GM12878 (cell line): Measurements from ENCODE around the gene GVQW3. TPM values are rescaled to one million over a fixed set of nuclear protein-coding genes. Genes with fewer than 3 reads are reported as not detected.

Experiments used
- ATAC-seq: fragments of 200-7000 bp; cut with Tn5 transposase; 3 replicates; pipeline ENCODE4 v1.9.1; 2020; ENCODE audit warnings: mild to moderate bottlenecking, moderate library complexity
- BruUV-seq: library from RNA; stranded (reverse); fragments of 400-500 nt; replicated peaks from 2 replicates; lab custom pipeline; 2021; lab: Mats Ljungman, UMichigan
- CTCF ChIA-PET: fragments of 300-600 bp; sonication (Branson Sonifier 250); formaldehyde crosslinking; extraction: SDS; loops from one replicate; lab custom pipeline; 2021; ENCODE audit warnings: inconsistent platforms; lab: Yijun Ruan, JAX
- POLR2A ChIA-PET: fragments of 350-600 bp; formaldehyde crosslinking; extraction: SDS; loops from one replicate; lab custom pipeline; 2021; ENCODE audit warnings: inconsistent platforms; lab: Charles Lee
- RAD21 ChIA-PET: fragments of 300-600 bp; sonication (Branson Sonifier 250); formaldehyde crosslinking; loops from one replicate; lab custom pipeline; 2023; ENCODE audit warnings: antibody characterized with exemption; ENCODE audit not compliant: unreplicated experiment; lab: Charles Lee
- SMC1A ChIA-PET: fragments of 300-600 bp; sonication (Branson Sonifier 250); formaldehyde crosslinking; loops from one replicate; lab custom pipeline; 2023; ENCODE audit not compliant: unreplicated experiment, uncharacterized antibody; lab: Charles Lee
- DNase-seq: peaks from one replicate; pipeline ENCODE4 v3.0.0-alpha.2; 2011; ENCODE audit warnings: low read depth, low spot score
- FAIRE-seq: peaks from 3 replicates; lab custom pipeline; 2011; peaks lifted over from hg19 to GRCh38; lab: Jason Lieb, UNC
- H2AFZ ChIP-seq: 2 replicates; pipeline ENCODE4 v1.6.0; 2011; ENCODE audit warnings: low read depth, low read length, control low read depth; ENCODE audit not compliant: control insufficient read depth
- H3K27ac ChIP-seq: 2 replicates; pipeline ENCODE4 v1.5.1; 2011; ENCODE audit warnings: control low read depth; ENCODE audit not compliant: control insufficient read depth, insufficient read depth
- H3K27me3 ChIP-seq, 2 experiments: replicated peaks in 1 of 2; 2 replicates each; pipeline versions ENCODE4 v1.6.0 to v1.6.1; 2011; ENCODE audit warnings: low read length in 1 of 2; ENCODE audit not compliant: control insufficient read depth in 2 of 2, insufficient read depth in 2 of 2
- H3K36me3 ChIP-seq, 2 experiments: 2 replicates each; pipeline ENCODE4 v1.5.1; 2011; ENCODE audit warnings: low read length in 1 of 2; ENCODE audit not compliant: control insufficient read depth in 2 of 2, insufficient read depth in 2 of 2
- H3K4me1 ChIP-seq: 2 replicates; pipeline ENCODE4 v1.6.1; 2011; ENCODE audit warnings: mild to moderate bottlenecking, low read length, moderate library complexity, mixed read lengths; ENCODE audit not compliant: control insufficient read depth, insufficient read depth
- H3K4me2 ChIP-seq: 2 replicates; pipeline ENCODE4 v1.6.0; 2011; ENCODE audit warnings: control low read depth; ENCODE audit not compliant: control insufficient read depth, insufficient read depth
- H3K4me3 ChIP-seq: fragments of 200-600 bp; sonication (generic); 2 replicates; pipeline ENCODE4 v1.5.1; 2016
- H3K79me2 ChIP-seq: 2 replicates; pipeline ENCODE4 v1.6.0; 2011; ENCODE audit warnings: low read length; ENCODE audit not compliant: control insufficient read depth, insufficient read depth
- H3K9ac ChIP-seq: 2 replicates; pipeline ENCODE4 v1.8.0; 2011; ENCODE audit warnings: low read length, control low read depth, mixed read lengths; ENCODE audit not compliant: control insufficient read depth, insufficient read depth
- H3K9me3 ChIP-seq: replicated peaks from 3 replicates; pipeline ENCODE4 v1.5.1; 2011; ENCODE audit warnings: mild to moderate bottlenecking, low read length; ENCODE audit not compliant: control insufficient read depth, insufficient read depth
- H4K20me1 ChIP-seq: 2 replicates; pipeline ENCODE4 v1.6.0; 2011; ENCODE audit not compliant: control insufficient read depth, insufficient read depth
- ATF3 ChIP-seq: IDR thresholded peaks from 2 replicates; pipeline ENCODE4 v1.6.1; 2011; ENCODE audit warnings: low read depth, mild to moderate bottlenecking, low read length, moderate library complexity, borderline replicate concordance; ENCODE audit errors: extremely low read depth
- CBX5 ChIP-seq: sonication (generic); IDR thresholded peaks from 2 replicates; pipeline ENCODE4 v1.6.1; 2016; ENCODE audit warnings: low read depth, moderate library complexity, mild to moderate bottlenecking, inconsistent platforms
- CHD1 ChIP-seq: IDR thresholded peaks from 2 replicates; pipeline ENCODE4 v1.6.1; 2012; ENCODE audit warnings: low read depth, low read length, improper control_type of control experiment
- CHD2 ChIP-seq: IDR thresholded peaks from 2 replicates; pipeline ENCODE4 v1.6.1; 2011; ENCODE audit warnings: low read depth, low read length, improper control_type of control experiment, borderline replicate concordance
- CREB1 ChIP-seq: IDR thresholded peaks from 2 replicates; pipeline ENCODE4 v1.6.1; 2012; ENCODE audit warnings: low read depth, mild to moderate bottlenecking, inconsistent platforms
- FOS ChIP-seq: IDR thresholded peaks from 3 replicates; pipeline ENCODE4 v1.6.1; 2011; ENCODE audit warnings: borderline replicate concordance; ENCODE audit not compliant: insufficient read length; ENCODE audit errors: extremely low read depth
- KLF5 ChIP-seq: fragments of 450-650 bp; IDR thresholded peaks from 2 replicates; pipeline ENCODE4 v1.6.1; 2014; ENCODE audit warnings: mild to moderate bottlenecking; ENCODE audit not compliant: partially characterized antibody
- MEF2A ChIP-seq: IDR thresholded peaks from 2 replicates; pipeline ENCODE4 v1.6.1; 2011; ENCODE audit warnings: low read depth, mild to moderate bottlenecking, low read length, moderate library complexity; ENCODE audit not compliant: insufficient read depth
- MEF2B ChIP-seq: fragments of 450-650 bp; IDR thresholded peaks from 2 replicates; pipeline ENCODE4 v1.6.1; 2018; ENCODE audit warnings: mild to moderate bottlenecking, moderate library complexity; ENCODE audit not compliant: partially characterized antibody, poor library complexity, severe bottlenecking
- NR2C1 ChIP-seq: fragments of 450-650 bp; IDR thresholded peaks from 2 replicates; pipeline ENCODE4 v1.6.1; 2017; ENCODE audit warnings: antibody characterized with exemption, mild to moderate bottlenecking, moderate library complexity
- RAD21 ChIP-seq: IDR thresholded peaks from 2 replicates; pipeline ENCODE4 v1.6.1; 2011; ENCODE audit warnings: mild to moderate bottlenecking, low read depth, low read length, moderate library complexity; ENCODE audit not compliant: insufficient read depth
- RAD51 ChIP-seq: fragments of 450-650 bp; IDR thresholded peaks from 2 replicates; pipeline ENCODE4 v1.6.1; 2016; ENCODE audit warnings: moderate library complexity, mild to moderate bottlenecking, inconsistent platforms
- STAT1 ChIP-seq: fragments of 450-650 bp; conservative IDR thresholded peaks from 2 replicates; pipeline ENCODE4 v1.6.1; 2014; ENCODE audit warnings: antibody characterized with exemption, mild to moderate bottlenecking
- TARDBP ChIP-seq: IDR thresholded peaks from 2 replicates; pipeline ENCODE4 v1.6.1; 2016; ENCODE audit warnings: borderline replicate concordance
- TCF7 ChIP-seq: IDR thresholded peaks from 2 replicates; pipeline ENCODE4 v1.6.1; 2014; ENCODE audit warnings: antibody characterized with exemption, borderline replicate concordance
- YY1 ChIP-seq: IDR thresholded peaks from 2 replicates; pipeline ENCODE4 v1.6.1; 2011; ENCODE audit warnings: low read depth, mild to moderate bottlenecking, low read length
- ZBTB33 ChIP-seq: fragments of 450-650 bp; IDR thresholded peaks from 2 replicates; pipeline ENCODE4 v1.6.1; 2017; ENCODE audit warnings: mild to moderate bottlenecking
- WGBS: methylation state at CpG from one replicate; pipeline ENCODE4 v1.1.6; 2016; ENCODE audit warnings: low lambda C conversion rate; ENCODE audit not compliant: insufficient replicate concordance, insufficient coverage; ENCODE audit errors: missing lambda C conversion rate; 5-methylcytosine and 5-hydroxymethylcytosine counted together
- in situ Hi-C: fragments of 300-500 bp; cut with MboI; formaldehyde crosslinking; loops from 9 replicates; pipeline ENCODE4 v1.14.3; 2018; ENCODE audit warnings: mixed read lengths
- intact Hi-C: fragments of 100-400 bp; cut with micrococcal nuclease; formaldehyde crosslinking; loops from one replicate; pipeline ENCODE4 v1.14.2; 2022; ENCODE audit not compliant: unreplicated experiment
- polyA plus RNA-seq, 11 experiments: library from polyadenylated mRNA; depleted of rRNA in 4 of 11; unstranded in 6 of 11; stranded (reverse) in 5 of 11; fragments of >200 nt; fragmentation: Nextera tagmentation in 4 of 11; fragmentation: Illumina TruSeq in 1 of 11; extraction: Ambion mirVana in 4 of 11; extraction: Trizol in 1 of 11; gene quantifications; 1 replicate in 1 of 11; 2 replicates in 10 of 11; pipeline versions ENCODE4 v1.2.1 to v1.2.3, GENCODE V29; 2011 to 2016; ENCODE audit warnings: inconsistent platforms in 2 of 11, missing spikeins in 2 of 11, low read depth in 1 of 11
- total RNA-seq, 4 experiments: library from RNA; depleted of rRNA in 3 of 4; stranded (reverse); fragments of >200 nt in 3 of 4; fragmentation: Illumina TruSeq in 1 of 4; extraction: Trizol in 1 of 4; gene quantifications; 2 replicates each; pipeline versions ENCODE4 v1.2.1 to v1.2.3, GENCODE V29; 2013 to 2021

GVQW3 gene
- total and polyA plus RNA-seq, 10 of the 15 experiments (the other 5 are each of a cell fraction or from before 2014, with no cell fraction given) = 0.13 to 3.3 (median 1.7) TPM

GRCh38 chr11:76362716-76363115 is 18.4 kb upstream of the GVQW3 start:
- POLR2A ChIA-PET = no interaction called here

GRCh38 chr11:76365038-76365679 is 16.0 kb upstream of the GVQW3 start:
- FAIRE-seq (no peak), ATAC-seq (no peak), DNase-seq (no peak)
- Histone ChIP-seq H3K4me2 (no peak overlapping the region), H3K4me3 (no peak overlapping the region), H3K27ac (no peak overlapping the region), H3K9me3 (no peaks in the 10 kb centered on the region), H2AFZ (no peak overlapping the region), H3K36me3 (peaks cover 0 to 2% of the 10 kb centered on the region in 2 experiments; a peak in 1 of 4 replicates), H3K79me2 (no peaks in the 10 kb centered on the region; the same call in 1 of the 2 replicates), H3K9ac (no peak overlapping the region), H3K27me3 (no peaks in the 10 kb centered on the region), H4K20me1 (no peaks in the 10 kb centered on the region), H3K4me1 (no peaks in the 10 kb centered on the region)
- ChIA-PET SMC1A (interaction anchor here (1.0 to 1.6 kb wide), 2 partner anchors 82 to 277 kb away, joined by 3 to 6 read pairs; no protein-coding TSS in a partner anchor), CTCF (interaction anchor here (0.6 to 1.0 kb wide), 4 partner anchors 7 to 377 kb away, joined by 3 to 5 read pairs (median 3); no protein-coding TSS in a partner anchor), POLR2A (interaction anchor here (1.0 kb wide), 1 partner anchor 10 kb away, joined by 3 read pairs; no protein-coding TSS in a partner anchor), RAD21 (no interaction called here)
- BruUV-seq = no TSS peak
- WGBS = 97% methylated on average over 16 of the region's 16 CpGs
- in situ Hi-C loops (no loop called here), intact Hi-C loops (no loop called here)
- no peak for TF ChIP-seq RAD21
- no peak for TF ChIP-seq ZBTB33
- TF ChIP-seq RAD51 = no peak
- no peak for TF ChIP-seq TARDBP
- TF ChIP-seq FOS = no peak
- no peak for TF ChIP-seq MEF2B
- TF ChIP-seq ATF3 = no peak
- TF ChIP-seq CHD1 = no peak
- TF ChIP-seq NR2C1 = no peak
- TF ChIP-seq CREB1 = no peak
- TF ChIP-seq CBX5 = no peak
- no peak for TF ChIP-seq KLF5
- TF ChIP-seq MEF2A = no peak

More at GRCh38 chr11:76362716-76363115, 18.4 kb upstream of the GVQW3 start:
- RAD21 ChIA-PET = no interaction called here
- SMC1A ChIA-PET = no interaction called here
- no peak overlapping the region for H3K4me2 ChIP-seq
- no peaks in the 10 kb centered on the region for H4K20me1 ChIP-seq
- no peaks in the 10 kb centered on the region for H3K9me3 ChIP-seq
- BruUV-seq = no TSS peak
- no peak overlapping the region for H3K9ac ChIP-seq
- in situ Hi-C loops (no loop called here), intact Hi-C loops (no loop called here)
- DNase-seq (no peak), ATAC-seq (no peak), FAIRE-seq (no peak)
- peaks cover 0 to 2% of the 10 kb centered on the region in 2 experiments; a peak in 2 of 4 replicates for H3K36me3 ChIP-seq
- no peaks in the 10 kb centered on the region for H3K27me3 ChIP-seq
- H3K4me3 ChIP-seq = no peak overlapping the region
- WGBS = 98% methylated on average over 7 of the region's 7 CpGs
- H3K79me2 ChIP-seq = no peaks in the 10 kb centered on the region; the same call in 1 of the 2 replicates
- TF ChIP-seq CHD2 (no peak), STAT1 (no peak), TCF7 (no peak), MEF2A (no peak), YY1 (no peak)
- CTCF ChIA-PET = interaction anchor here (0.6 kb wide), 1 partner anchor 200 kb away, joined by 3 read pairs; no protein-coding TSS in a partner anchor
- H2AFZ ChIP-seq = no peak overlapping the region
- H3K4me1 ChIP-seq = no peaks in the 10 kb centered on the region
- H3K27ac ChIP-seq = no peak overlapping the region
